Measurements from ENCODE around the gene APP. TPM values are rescaled to one million over a fixed set of nuclear protein-coding genes. Genes with fewer than 3 reads are reported as not detected.

Gene APP
- total RNA-seq, 2 donors from 2014 or later = 256 to 423 TPM

- H3K27ac ChIP-seq = no peak overlapping the region
- no peaks in the 10 kb centered on the region for H3K36me3 ChIP-seq (replicated peaks in 1 of 2; ENCODE audit: insufficient read depth in 1 of 2, low read depth in 2 of 2)
- H3K27me3 ChIP-seq = no peaks in the 10 kb centered on the region
- no peaks in the 10 kb centered on the region for H3K9me3 ChIP-seq
- 91 to 95% methylated on average over 10 of the region's 10 CpGs for WGBS, 2 donors
- H3K4me1 ChIP-seq = peaks cover 10% of the 10 kb centered on the region
- DNase-seq (peak in 3 of 4 donors; percentile 36 to 52 (median 41)), ATAC-seq (no peak)
- no peak for TF ChIP-seq CTCF (IDR thresholded peaks at IDR 0.05)
- no peak for TF ChIP-seq POLR2A (IDR thresholded peaks at IDR 0.05)
- H3K4me3 ChIP-seq = no peak overlapping the region
- intact Hi-C loops (cut with DNase I) = no loop called here
These were observed 231.7 kb downstream of the APP start for GRCh38 chr21:25938658-25939395.

- no peak for TF ChIP-seq POLR2A (IDR thresholded peaks at IDR 0.05)
- TF ChIP-seq CTCF (IDR thresholded peaks at IDR 0.05) = no peak
- Histone ChIP-seq H3K4me3 (no peak overlapping the region), H3K4me1 (peaks cover 10% of the 10 kb centered on the region), H3K27ac (no peak overlapping the region), H3K36me3 (replicated peaks in 1 of 2; ENCODE audit: insufficient read depth in 1 of 2, low read depth in 2 of 2) (no peaks in the 10 kb centered on the region), H3K27me3 (no peaks in the 10 kb centered on the region), H3K9me3 (no peaks in the 10 kb centered on the region)
- no peak for DNase-seq
- intact Hi-C loops (cut with DNase I) = no loop called here
- no peak for ATAC-seq
- WGBS, 2 donors = 86% methylated on average over 2 of the region's 2 CpGs
These were observed 233.8 kb downstream of the APP start for GRCh38 chr21:25936776-25937175.

GRCh38 chr21:25934771-25935224 is 235.8 kb downstream of the APP start:
- DNase-seq = peak; percentile 72 to 87 (median 84)
- intact Hi-C loops (cut with DNase I) = no loop called here
- Histone ChIP-seq H3K27me3 (no peaks in the 10 kb centered on the region), H3K27ac (peak overlapping the region; percentile 31 to 78 (median 58)), H3K36me3 (replicated peaks in 1 of 2; ENCODE audit: insufficient read depth in 1 of 2, low read depth in 2 of 2) (no peaks in the 10 kb centered on the region), H3K9me3 (no peaks in the 10 kb centered on the region), H3K4me1 (peaks cover 10% of the 10 kb centered on the region), H3K4me3 (no peak overlapping the region)
- ATAC-seq = peak; percentile 96
- TF ChIP-seq CTCF (IDR thresholded peaks at IDR 0.05) = no peak
- no peak for TF ChIP-seq POLR2A (IDR thresholded peaks at IDR 0.05)
- WGBS, 2 donors = 55 to 57% methylated on average over 4 of the region's 4 CpGs

GRCh38 chr21:25934130-25934529 is 236.4 kb downstream of the APP start:
- Histone ChIP-seq H3K36me3 (replicated peaks in 1 of 2; ENCODE audit: insufficient read depth in 1 of 2, low read depth in 2 of 2) (no peaks in the 10 kb centered on the region), H3K9me3 (no peaks in the 10 kb centered on the region), H3K27ac (peak overlapping the region in 2 of 4 donors; percentile 52 to 78), H3K4me1 (peaks cover 10% of the 10 kb centered on the region), H3K27me3 (no peaks in the 10 kb centered on the region), H3K4me3 (no peak overlapping the region)
- 86 to 89% methylated on average over 6 of the region's 6 CpGs for WGBS, 2 donors
- DNase-seq (no peak), ATAC-seq (peak; percentile 18)
- TF ChIP-seq POLR2A (IDR thresholded peaks at IDR 0.05) = no peak
- TF ChIP-seq CTCF (IDR thresholded peaks at IDR 0.05) = no peak
- intact Hi-C loops (cut with DNase I) = no loop called here

GRCh38 chr21:25931765-25932164 is 238.8 kb downstream of the APP start:
- DNase-seq (no peak), ATAC-seq (no peak)
- no peaks in the 10 kb centered on the region for H3K9me3 ChIP-seq
- intact Hi-C loops (cut with DNase I) = no loop called here
- TF ChIP-seq CTCF (IDR thresholded peaks at IDR 0.05) = no peak
- no peak for TF ChIP-seq POLR2A (IDR thresholded peaks at IDR 0.05)
- peaks cover 21% of the 10 kb centered on the region for H3K4me1 ChIP-seq
- 79 to 81% methylated on average over 3 of the region's 3 CpGs for WGBS, 2 donors
- no peaks in the 10 kb centered on the region for H3K27me3 ChIP-seq
- H3K4me3 ChIP-seq = no peak overlapping the region
- no peaks in the 10 kb centered on the region for H3K36me3 ChIP-seq (replicated peaks in 1 of 2; ENCODE audit: insufficient read depth in 1 of 2, low read depth in 2 of 2)
- H3K27ac ChIP-seq = no peak overlapping the region
